Measurements from ENCODE around the gene IVD.

GRCh38 chr15:40429068-40429710 lies 23.6 kb downstream of the IVD start:
- no peak for TF ChIP-seq CTCF (IDR thresholded peaks at IDR 0.05; ENCODE audit: poor library complexity, severe bottlenecking)
- no peak for TF ChIP-seq REST (IDR thresholded peaks at IDR 0.05; ENCODE audit: borderline replicate concordance)
- no peak for TF ChIP-seq EZH2 (IDR thresholded peaks at IDR 0.05; ENCODE audit: borderline replicate concordance, insufficient read depth, low read length, poor library complexity, severe bottlenecking)
- TF ChIP-seq POLR2AphosphoS5 (IDR thresholded peaks at IDR 0.05), result no peak
- TF ChIP-seq TAF1 (IDR thresholded peaks at IDR 0.05; ENCODE audit: low read depth), result no peak
- TF ChIP-seq EP300 (conservative IDR thresholded peaks at IDR 0.05; ENCODE audit: poor library complexity, severe bottlenecking), result no peak
- no peak for TF ChIP-seq MXI1 (conservative IDR thresholded peaks at IDR 0.05; ENCODE audit: poor library complexity, severe bottlenecking)

All from neural cell (in vitro differentiated cells).